ENCODE results near the gene YES1.

GRCh38 chr18:713135-713490 lies 98.9 kb downstream of the YES1 start:
- TF ChIP-seq, protein P1, sequence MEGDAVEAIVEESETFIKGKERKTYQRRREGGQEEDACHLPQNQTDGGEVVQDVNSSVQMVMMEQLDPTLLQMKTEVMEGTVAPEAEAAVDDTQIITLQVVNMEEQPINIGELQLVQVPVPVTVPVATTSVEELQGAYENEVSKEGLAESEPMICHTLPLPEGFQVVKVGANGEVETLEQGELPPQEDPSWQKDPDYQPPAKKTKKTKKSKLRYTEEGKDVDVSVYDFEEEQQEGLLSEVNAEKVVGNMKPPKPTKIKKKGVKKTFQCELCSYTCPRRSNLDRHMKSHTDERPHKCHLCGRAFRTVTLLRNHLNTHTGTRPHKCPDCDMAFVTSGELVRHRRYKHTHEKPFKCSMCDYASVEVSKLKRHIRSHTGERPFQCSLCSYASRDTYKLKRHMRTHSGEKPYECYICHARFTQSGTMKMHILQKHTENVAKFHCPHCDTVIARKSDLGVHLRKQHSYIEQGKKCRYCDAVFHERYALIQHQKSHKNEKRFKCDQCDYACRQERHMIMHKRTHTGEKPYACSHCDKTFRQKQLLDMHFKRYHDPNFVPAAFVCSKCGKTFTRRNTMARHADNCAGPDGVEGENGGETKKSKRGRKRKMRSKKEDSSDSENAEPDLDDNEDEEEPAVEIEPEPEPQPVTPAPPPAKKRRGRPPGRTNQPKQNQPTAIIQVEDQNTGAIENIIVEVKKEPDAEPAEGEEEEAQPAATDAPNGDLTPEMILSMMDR (optimal IDR thresholded peaks at IDR 0.05 in 1 of 3, IDR thresholded peaks at IDR 0.05 in 1 of 3, conservative IDR thresholded peaks at IDR 0.05 in 1 of 3; ENCODE audit: extremely low read depth in 1 of 3, insufficient read depth in 2 of 3, low read length in 3 of 3), result no peak
- TF ChIP-seq EZH2 (IDR thresholded peaks at IDR 0.05; ENCODE audit: low read length), result no peak

Measured in keratinocyte (primary cell).